Liver (tissue), 3 donors: ENCODE results near the gene PTCD2.

Source experiments
- ATF3 ChIP-seq: IDR thresholded peaks from 2 replicates; pipeline ENCODE4 v1.6.1; 2016; ENCODE audit warnings: antibody characterized with exemption
- CTCF ChIP-seq: fragments of 150-350 bp; IDR thresholded peaks from 2 replicates; pipeline ENCODE4 v1.5.1; 2017; ENCODE audit warnings: improper control_type of control experiment, low read depth, low read length; ENCODE audit not compliant: missing input control
- EGR1 ChIP-seq, 2 donors: IDR thresholded peaks; 2 replicates each; pipeline ENCODE4 v1.6.1; 2016 to 2018; ENCODE audit warnings: antibody characterized with exemption in 2 of 2, low read depth in 2 of 2
- GABPA ChIP-seq, 2 donors: IDR thresholded peaks in 1 of 2; conservative IDR thresholded peaks in 1 of 2; 2 replicates each; pipeline ENCODE4 v1.6.1; 2016; ENCODE audit warnings: antibody characterized with exemption in 2 of 2, mild to moderate bottlenecking in 1 of 2, moderate library complexity in 1 of 2
- JUND ChIP-seq, 2 donors: IDR thresholded peaks; 2 replicates each; pipeline ENCODE4 v1.6.1; 2016; ENCODE audit warnings: antibody characterized with exemption in 2 of 2
- MAX ChIP-seq: IDR thresholded peaks from 2 replicates; pipeline ENCODE4 v1.6.1; 2016; ENCODE audit warnings: antibody characterized with exemption
- NR2F2 ChIP-seq: IDR thresholded peaks from 2 replicates; pipeline ENCODE4 v1.6.1; 2016; ENCODE audit warnings: antibody characterized with exemption
- REST ChIP-seq: IDR thresholded peaks from 2 replicates; pipeline ENCODE4 v1.6.1; 2016; ENCODE audit warnings: antibody characterized with exemption, mild to moderate bottlenecking
- RXRA ChIP-seq, 2 donors: IDR thresholded peaks; 2 replicates each; pipeline ENCODE4 v1.6.1; 2017 to 2018; ENCODE audit warnings: antibody characterized with exemption in 2 of 2, mild to moderate bottlenecking in 1 of 2
- SP1 ChIP-seq: IDR thresholded peaks from 2 replicates; pipeline ENCODE4 v1.6.1; 2018; ENCODE audit warnings: antibody characterized with exemption, mild to moderate bottlenecking
- TAF1 ChIP-seq: conservative IDR thresholded peaks from 2 replicates; pipeline ENCODE4 v1.6.1; 2016; ENCODE audit warnings: antibody characterized with exemption, mild to moderate bottlenecking
- YY1 ChIP-seq: IDR thresholded peaks from 2 replicates; pipeline ENCODE4 v1.6.1; 2016; ENCODE audit warnings: antibody characterized with exemption, mild to moderate bottlenecking
- ZBTB33 ChIP-seq: IDR thresholded peaks from 2 replicates; pipeline ENCODE4 v1.6.1; 2016; ENCODE audit warnings: antibody characterized with exemption
- donor health status: healthy.
- donor health status: healthy.

GRCh38 chr5:72372331-72372730 lies 52.2 kb downstream of the PTCD2 start:
- TF ChIP-seq YY1: no peak
- TF ChIP-seq ATF3: no peak
- TF ChIP-seq CTCF: no peak
- no peak for TF ChIP-seq REST
- no peak for TF ChIP-seq JUND (IDR thresholded peaks at IDR 0.05)
- no peak for TF ChIP-seq SP1
- no peak for TF ChIP-seq EGR1 (IDR thresholded peaks at IDR 0.05; ENCODE audit: low read depth in 2 of 2)
- no peak for TF ChIP-seq ZBTB33
- TF ChIP-seq NR2F2: no peak
- TF ChIP-seq MAX: no peak
- TF ChIP-seq RXRA (IDR thresholded peaks at IDR 0.05): no peak
- no peak for TF ChIP-seq TAF1
- no peak for TF ChIP-seq GABPA (IDR thresholded peaks at IDR 0.05 in 1 of 2, conservative IDR thresholded peaks at IDR 0.05 in 1 of 2)
